AG09309 (cell line): ENCODE data around the gene IFT43.

ENCODE experiments used
- DNase-seq: peaks from one replicate; pipeline ENCODE4 v3.0.0-alpha.2; 2010; ENCODE audit warnings: low read depth
- H3K4me3 ChIP-seq: 2 replicates; pipeline ENCODE4 v1.5.1; 2011; ENCODE audit warnings: mild to moderate bottlenecking, low read depth, low read length, moderate library complexity; ENCODE audit not compliant: control insufficient read depth
- CTCF ChIP-seq: IDR thresholded peaks from 2 replicates; pipeline ENCODE4 v1.5.1; 2011; ENCODE audit warnings: mild to moderate bottlenecking, low read depth, low read length, inconsistent platforms; ENCODE audit not compliant: insufficient read depth, control insufficient read depth; ENCODE audit errors: missing control alignments

IFT43 gene

GRCh38 chr14:76011930-76012329, 26.4 kb downstream of the IFT43 start:
- no peak overlapping the region for H3K4me3 ChIP-seq
- DNase-seq: no peak
- no peak for TF ChIP-seq CTCF

- H3K4me3 ChIP-seq: no peak overlapping the region
- no peak for DNase-seq
- no peak for TF ChIP-seq CTCF
Observed at GRCh38 chr14:76012354-76012753, 26.8 kb downstream of the IFT43 start.

- DNase-seq: no peak
- no peak overlapping the region for H3K4me3 ChIP-seq
- no peak for TF ChIP-seq CTCF
Observed at GRCh38 chr14:76015191-76015590, 29.6 kb downstream of the IFT43 start.

GRCh38 chr14:76015668-76016067, 30.1 kb downstream of the IFT43 start:
- no peak for DNase-seq
- TF ChIP-seq CTCF: no peak
- H3K4me3 ChIP-seq: no peak overlapping the region

- TF ChIP-seq CTCF: no peak
- DNase-seq: no peak
Observed at GRCh38 chr14:76019676-76020075, 34.1 kb downstream of the IFT43 start.

GRCh38 chr14:76022991-76023390, 37.4 kb downstream of the IFT43 start:
- no peak overlapping the region for H3K4me3 ChIP-seq
- DNase-seq: no peak
- TF ChIP-seq CTCF: no peak

More at GRCh38 chr14:76019676-76020075, 34.1 kb downstream of the IFT43 start:
- H3K4me3 ChIP-seq: no peak overlapping the region

- DNase-seq: no peak
- no peak overlapping the region for H3K4me3 ChIP-seq
- no peak for TF ChIP-seq CTCF
Observed at GRCh38 chr14:76023757-76024156, 38.2 kb downstream of the IFT43 start.
